WTC11 (cell line): ENCODE measurements around the gene MLLT1.

ENCODE experiments used
- AFF4 ChIP-seq: sonication (generic); formaldehyde crosslinking; IDR thresholded peaks from 2 replicates; pipeline ENCODE4 v1.8.1; 2023; ENCODE audit warnings: mild to moderate bottlenecking, missing genetic modification reagents, borderline replicate concordance
- ATF3 ChIP-seq: sonication (generic); formaldehyde crosslinking; conservative IDR thresholded peaks from 2 replicates; pipeline ENCODE4 v1.8.1; 2022; ENCODE audit warnings: mild to moderate bottlenecking, missing genetic modification reagents
- CTCF ChIP-seq: fragments of 200-600 bp; IDR thresholded peaks from 2 replicates; pipeline ENCODE4 v1.8.0; 2022; ENCODE audit warnings: antibody characterized with exemption
- E2F1 ChIP-seq: sonication (generic); formaldehyde crosslinking; IDR thresholded peaks from 2 replicates; pipeline ENCODE4 v1.8.0; 2022; ENCODE audit warnings: mild to moderate bottlenecking, missing genetic modification reagents
- E2F5 ChIP-seq: sonication (generic); formaldehyde crosslinking; IDR thresholded peaks from 2 replicates; pipeline ENCODE4 v1.8.1; 2022; ENCODE audit warnings: mild to moderate bottlenecking, moderate library complexity, missing genetic modification reagents
- ESRRA ChIP-seq: sonication (generic); formaldehyde crosslinking; IDR thresholded peaks from 2 replicates; pipeline ENCODE4 v1.8.1; 2022; ENCODE audit warnings: mild to moderate bottlenecking, missing genetic modification reagents, borderline replicate concordance
- JUN ChIP-seq: sonication (generic); formaldehyde crosslinking; IDR thresholded peaks from 2 replicates; pipeline ENCODE4 v1.8.0; 2023; ENCODE audit warnings: mild to moderate bottlenecking, missing genetic modification reagents
- NR2C2 ChIP-seq: sonication (generic); formaldehyde crosslinking; IDR thresholded peaks from 2 replicates; pipeline ENCODE4 v1.8.0; 2022; ENCODE audit warnings: mild to moderate bottlenecking, missing genetic modification reagents
- NR3C1 ChIP-seq: sonication (generic); formaldehyde crosslinking; conservative IDR thresholded peaks from 2 replicates; pipeline ENCODE4 v1.8.1; 2023; ENCODE audit warnings: low read depth, mild to moderate bottlenecking, missing genetic modification reagents
- SMAD4 ChIP-seq: sonication (generic); formaldehyde crosslinking; IDR thresholded peaks from 2 replicates; pipeline ENCODE4 v1.8.0; 2022; ENCODE audit warnings: mild to moderate bottlenecking, missing genetic modification reagents
- USF1 ChIP-seq: sonication (generic); formaldehyde crosslinking; IDR thresholded peaks from 2 replicates; pipeline ENCODE4 v1.8.0; 2022; ENCODE audit warnings: mild to moderate bottlenecking, missing genetic modification reagents

GRCh38 chr19:6164906-6165531, 114.8 kb downstream of the MLLT1 start:
- TF ChIP-seq E2F5 (CRISPR knock-in tag) (no peak), ATF3 (CRISPR knock-in tag) (no peak), NR2C2 (CRISPR knock-in tag) (no peak), AFF4 (CRISPR knock-in tag) (no peak), CTCF (no peak), E2F1 (CRISPR knock-in tag) (no peak), JUN (CRISPR knock-in tag) (no peak), SMAD4 (no peak), ESRRA (CRISPR knock-in tag) (no peak), NR3C1 (CRISPR knock-in tag) (no peak), USF1 (no peak)
